NCI-H2171 treated with DMSO at 0.1 percent for 48 hours (cell line): ENCODE results near the gene CDH13.

Source experiments
- DNase-seq: peaks from one replicate; lab custom pipeline; 2025; lab: John Stamatoyannopoulos, UW

Gene CDH13

DNA sequence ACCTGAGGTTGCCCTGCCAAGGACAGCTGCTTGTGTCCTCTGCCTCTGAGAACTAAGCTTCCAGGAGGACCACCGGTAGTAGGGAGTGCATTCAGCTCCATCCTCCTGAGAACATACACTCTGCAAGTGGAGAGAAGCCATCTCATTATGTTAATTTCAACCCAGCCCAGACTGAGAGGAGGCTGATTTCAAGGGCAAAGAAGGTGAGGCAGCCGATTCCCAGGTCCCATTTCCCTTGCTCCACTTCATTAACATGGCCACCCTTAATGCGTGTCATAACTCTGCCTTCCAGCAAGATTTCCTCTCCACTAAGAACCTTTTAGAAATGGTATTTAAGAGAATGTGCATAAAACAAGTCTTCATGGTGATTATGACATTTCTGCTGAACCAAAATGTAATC lies 72.5 kb downstream of the CDH13 start:
- DNase-seq: no peak

DNA sequence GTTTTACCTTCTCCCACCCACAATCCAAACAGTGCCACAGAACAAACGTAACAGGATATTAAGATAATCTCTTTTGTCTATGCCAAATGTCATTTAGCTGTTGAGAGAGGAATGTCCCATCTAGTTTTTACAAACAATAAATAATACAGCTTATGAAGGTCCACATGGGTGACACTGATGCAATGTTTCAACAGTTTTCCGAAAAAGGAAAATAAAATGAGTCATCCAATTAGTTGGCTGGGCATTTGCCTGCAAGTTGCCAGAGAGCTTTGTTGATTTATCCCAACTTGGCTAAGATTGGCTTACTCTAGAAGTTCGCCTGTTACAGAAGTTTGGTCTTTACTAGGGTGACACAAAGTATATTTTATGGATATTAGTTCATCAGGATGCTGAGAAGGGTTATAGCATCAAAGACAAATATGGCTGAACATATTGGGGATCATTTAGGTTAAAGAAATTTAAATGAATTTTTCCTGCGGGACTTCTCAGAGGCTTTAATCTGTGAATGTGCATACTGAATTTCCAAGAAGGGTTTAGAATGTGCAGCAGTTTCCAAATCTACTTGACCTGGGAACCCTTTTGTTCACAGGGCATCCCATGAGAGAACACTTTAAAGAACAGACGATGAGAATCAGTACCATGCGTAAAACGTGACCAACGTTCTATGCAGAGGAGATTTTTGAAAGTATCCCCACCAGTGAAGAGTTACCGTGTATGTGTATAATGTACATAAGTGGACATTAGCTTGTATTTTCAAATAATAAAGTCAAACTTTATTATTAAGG lies 73.1 kb downstream of the CDH13 start:
- no peak for DNase-seq

DNA sequence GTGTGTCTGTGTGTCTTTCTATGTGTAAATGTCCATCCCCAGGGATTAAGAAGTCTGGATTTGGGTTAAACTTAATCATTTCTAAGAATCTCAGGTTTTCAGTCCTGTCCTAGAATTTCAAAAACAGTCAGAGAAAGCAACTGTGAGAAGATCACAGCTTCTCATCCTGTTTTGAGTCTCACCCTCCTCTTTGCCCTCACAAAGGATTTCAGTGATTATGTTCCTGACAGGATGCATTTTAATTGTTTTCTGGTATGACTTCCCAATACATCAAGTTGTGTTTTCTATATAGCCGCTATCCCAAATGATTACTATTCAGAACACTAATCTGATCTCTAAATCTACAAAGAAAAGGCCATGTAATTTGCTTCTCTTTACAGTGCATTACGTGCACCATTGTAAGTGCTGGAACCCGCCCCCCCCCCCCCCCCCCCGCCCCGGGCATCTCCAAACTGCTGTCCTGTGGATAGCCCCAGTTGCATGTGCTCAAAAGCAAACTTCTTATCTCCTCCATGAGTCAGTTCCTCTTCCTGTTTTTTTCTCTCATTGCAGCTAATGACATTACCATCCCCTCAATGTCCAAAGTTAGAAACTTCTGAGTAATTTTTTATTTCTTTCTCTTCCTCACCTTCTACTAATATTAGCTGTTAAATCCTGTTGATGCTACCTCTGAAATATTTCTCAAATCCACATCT lies 73.9 kb downstream of the CDH13 start:
- no peak for DNase-seq

DNA sequence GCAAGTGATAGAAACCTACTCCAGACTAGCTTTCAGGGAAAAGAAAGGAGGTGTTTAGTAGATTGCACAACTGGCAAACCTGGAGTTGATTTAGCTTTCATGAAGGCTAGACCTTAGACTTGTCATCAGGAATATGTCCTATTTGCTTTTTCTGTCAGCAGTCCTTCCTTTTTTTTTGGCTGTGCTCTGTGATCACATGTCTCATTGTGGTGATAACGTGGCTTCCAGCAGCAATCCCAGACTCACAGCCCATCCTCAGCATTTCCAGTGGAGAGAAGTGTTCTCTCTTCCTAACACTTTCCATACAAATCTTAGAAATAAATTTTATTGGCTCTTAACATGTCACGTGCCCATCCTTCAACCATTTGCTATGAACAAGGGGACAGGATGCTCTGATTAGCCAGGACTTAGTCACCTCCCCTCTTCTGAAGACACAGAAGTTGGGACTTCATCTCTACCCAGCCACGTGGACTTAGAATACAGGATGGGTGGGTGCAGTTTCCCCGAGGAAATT lies 74.7 kb downstream of the CDH13 start:
- no peak for DNase-seq

DNA sequence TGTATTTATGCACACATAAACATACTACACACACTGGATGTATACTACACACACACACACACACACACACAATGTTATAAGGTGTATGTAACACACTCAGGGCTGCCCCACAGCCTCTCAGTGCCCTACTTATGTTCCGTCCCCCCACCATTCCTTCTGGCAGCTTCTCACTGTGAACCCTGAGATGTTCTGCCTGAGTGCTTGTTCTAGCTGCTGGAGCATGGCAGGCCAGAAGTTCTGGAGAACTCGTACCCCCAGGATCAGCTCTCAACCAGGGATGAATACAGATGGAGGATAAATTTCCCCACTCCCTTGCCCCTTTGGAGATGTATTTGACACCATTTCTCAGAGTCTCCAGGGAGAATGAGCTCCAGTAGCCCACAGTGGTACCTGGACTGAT lies 76.4 kb downstream of the CDH13 start:
- DNase-seq: no peak

DNA sequence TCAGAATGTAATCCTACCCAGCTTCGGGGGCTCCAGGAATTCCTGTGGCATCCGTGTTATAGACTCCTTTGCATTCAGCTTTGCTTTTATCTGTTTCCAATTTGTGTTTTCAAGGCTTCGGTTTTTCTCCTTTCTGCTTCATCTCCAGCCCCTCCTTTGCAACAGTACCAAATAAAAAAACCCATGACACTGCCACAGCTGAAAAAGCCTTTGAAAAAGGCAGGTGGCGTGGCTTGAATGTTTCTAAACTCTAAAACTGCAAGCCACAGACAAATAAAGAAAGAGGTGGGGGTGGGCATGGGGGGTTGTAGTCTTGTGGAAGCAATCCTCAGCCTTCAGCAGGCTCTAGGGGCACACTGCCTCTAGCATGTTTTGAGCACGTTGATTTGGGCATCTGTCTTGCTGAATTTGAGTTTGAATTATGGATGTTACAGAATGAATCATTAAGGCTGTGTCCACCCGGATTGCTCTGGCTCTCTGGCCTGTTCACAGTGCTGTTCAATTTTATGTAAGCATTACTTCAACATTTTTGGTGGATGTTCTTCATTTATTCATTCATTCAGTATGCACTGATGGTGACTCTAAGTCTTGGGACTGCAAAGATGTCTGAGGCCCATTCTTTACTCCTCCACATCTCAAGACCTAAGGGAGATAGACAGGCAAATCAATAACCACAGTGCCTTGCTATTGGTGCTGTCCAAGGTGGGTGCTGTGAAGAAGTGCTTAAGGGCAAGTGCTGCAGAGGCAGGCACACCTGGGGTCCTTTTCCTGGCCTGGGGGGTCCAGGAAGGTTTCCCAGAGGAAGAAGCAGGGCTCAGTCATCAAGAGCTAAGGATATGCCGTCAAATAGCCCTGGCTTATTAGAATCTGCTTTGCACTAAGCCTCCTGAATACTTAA lies 77.4 kb downstream of the CDH13 start:
- DNase-seq: no peak

DNA sequence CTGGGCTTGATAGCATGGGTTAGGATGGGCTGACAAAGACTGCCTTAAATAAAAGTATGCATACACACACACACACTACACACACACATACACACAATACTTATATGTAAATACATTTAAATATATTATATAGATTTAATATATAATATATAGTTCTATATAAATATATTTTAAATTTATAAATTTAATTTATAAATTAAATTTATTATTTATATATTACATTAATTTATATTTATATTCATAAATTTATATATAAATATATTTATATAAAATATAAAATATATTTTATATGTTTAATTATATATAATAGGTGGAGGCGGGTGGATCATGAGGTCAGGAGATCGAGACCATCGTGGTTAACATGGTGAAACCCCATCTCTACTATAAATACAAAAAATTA lies 83.2 kb downstream of the CDH13 start:
- DNase-seq: no peak

DNA sequence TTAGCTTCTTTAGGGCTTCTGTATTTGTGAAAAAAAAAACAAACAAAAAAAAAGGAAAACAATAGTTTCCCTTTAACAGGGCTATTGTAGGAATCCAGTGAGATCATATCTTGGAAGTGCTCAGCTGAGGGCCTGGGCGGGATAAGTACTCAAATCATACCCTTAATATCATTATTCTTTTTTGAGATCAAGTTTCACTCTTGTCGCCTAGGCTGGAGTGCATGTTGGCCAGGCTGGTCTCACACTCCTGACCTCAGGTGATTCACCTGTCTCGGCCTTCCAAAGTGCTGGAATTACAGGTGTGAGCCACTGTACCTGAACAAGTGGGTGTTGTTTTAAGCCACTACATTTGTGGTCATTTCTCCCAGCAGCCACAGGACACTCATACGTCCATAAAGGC lies 87.0 kb downstream of the CDH13 start:
- DNase-seq: no peak

DNA sequence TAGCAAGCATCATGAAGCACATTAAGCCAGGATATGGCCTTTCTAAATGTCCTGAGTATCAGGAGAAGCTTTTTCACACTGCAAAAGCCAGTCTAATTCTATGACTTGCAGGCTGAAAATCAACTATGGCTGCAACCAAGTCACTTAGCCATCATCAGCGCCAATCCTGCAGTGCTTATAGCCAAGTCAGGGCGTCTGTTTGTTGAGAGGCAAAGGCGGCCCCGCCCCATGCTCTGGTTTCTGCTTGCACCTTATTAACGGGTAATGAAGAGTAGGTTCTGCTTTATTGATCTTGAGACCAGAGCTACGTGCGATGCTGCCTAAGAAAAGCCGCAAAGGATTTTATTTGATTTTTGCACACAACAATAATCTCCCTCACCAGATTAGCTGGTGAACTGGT lies 88.4 kb downstream of the CDH13 start:
- DNase-seq: no peak

DNA sequence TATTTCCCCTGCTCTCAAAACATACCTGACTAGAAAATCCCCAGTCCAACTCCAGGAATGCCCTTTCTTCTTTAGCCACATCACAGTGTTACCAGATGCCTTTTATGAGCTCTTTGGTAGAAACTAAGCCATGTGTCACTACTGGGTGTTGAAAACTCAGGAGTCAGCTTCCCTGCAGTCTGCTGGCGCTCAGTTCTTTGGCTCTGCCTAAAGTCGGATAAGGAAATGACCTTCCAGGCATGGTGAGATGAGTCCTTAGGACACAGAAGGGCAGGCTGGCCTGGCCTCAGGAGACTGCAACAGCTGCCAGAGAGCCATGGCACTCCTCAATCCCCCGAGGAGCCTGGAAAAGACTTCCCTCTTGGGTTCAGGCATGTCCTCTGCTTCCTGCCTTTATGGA lies 89.1 kb downstream of the CDH13 start:
- no peak for DNase-seq

DNA sequence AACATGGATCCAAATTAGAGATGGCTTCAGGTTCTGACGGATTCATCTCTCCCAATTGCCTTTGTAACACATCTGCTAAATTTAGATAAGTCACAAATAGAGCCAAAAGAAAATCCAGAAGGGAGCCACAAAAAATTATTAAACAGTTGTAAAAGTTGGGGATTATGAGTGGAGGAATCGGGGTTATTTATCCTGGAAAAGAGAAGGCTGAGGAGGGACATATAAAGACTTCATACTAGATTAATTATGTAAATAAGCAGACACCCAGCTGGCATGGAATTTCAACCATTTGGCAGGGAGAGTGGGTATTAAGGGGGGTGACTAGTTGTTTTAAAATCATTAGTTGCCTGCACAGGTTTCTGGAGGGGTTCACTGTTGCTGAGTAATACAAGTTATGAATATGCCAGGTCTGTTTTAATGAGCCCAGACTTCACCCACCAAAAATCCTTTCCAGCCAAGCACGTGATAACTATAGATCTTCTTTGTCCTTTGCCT lies 89.6 kb downstream of the CDH13 start:
- DNase-seq: no peak

DNA sequence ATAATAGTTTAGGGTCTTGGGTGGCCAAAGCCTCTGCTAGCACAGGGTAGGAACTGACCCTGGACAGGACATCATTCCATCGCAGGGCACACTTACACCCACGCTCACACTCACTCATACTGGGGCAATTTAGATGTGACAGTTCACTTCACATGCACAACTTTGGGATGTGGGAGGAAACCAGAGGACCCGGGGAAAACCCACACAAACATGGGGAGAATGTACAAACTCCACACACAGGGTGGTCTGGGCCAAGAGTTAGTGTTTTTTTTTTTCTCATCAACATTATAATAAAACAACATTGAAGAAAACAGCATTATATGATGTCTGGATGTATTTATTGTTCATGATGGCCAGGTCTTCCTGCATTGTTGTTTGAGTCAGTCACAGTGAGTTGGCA lies 93.6 kb downstream of the CDH13 start:
- DNase-seq: no peak

DNA sequence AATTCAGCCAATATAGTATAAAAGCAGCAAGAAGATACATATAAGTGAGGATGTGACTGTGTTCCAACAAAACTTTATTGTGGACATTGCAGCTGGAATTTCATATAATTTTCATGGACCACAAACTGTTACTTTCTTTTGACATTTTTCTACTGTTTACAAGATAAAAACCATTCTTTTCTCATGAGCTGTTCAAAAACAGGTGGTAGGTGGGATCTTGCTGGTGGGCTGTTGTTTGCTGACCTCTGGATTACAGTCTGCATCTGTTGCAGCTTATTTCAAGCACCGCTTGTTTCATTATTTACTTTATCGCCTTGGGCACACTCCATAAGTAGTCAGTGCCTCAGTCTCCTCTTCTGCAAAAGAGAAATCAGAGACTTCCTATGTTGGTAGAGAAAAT lies 99.5 kb downstream of the CDH13 start:
- DNase-seq: no peak

DNA sequence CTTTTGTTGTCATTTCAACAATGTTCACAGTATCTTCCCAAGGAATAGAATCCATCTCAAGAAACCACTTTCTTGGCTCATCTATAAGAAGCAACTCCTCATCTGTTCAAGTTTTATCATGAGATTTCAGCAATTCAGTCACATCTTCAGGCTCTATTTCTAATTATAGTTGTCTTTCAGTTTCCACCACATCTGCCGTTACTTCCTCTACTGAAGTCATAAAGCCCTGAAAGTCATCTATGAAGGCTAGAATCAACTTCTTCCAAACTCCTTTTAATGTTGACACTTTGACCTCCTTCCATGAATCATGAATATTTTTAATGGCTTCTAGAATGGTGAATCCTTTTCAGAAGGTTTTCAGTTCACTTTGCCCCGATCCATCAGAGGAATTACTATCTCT lies 102.1 kb downstream of the CDH13 start:
- no peak for DNase-seq

DNA sequence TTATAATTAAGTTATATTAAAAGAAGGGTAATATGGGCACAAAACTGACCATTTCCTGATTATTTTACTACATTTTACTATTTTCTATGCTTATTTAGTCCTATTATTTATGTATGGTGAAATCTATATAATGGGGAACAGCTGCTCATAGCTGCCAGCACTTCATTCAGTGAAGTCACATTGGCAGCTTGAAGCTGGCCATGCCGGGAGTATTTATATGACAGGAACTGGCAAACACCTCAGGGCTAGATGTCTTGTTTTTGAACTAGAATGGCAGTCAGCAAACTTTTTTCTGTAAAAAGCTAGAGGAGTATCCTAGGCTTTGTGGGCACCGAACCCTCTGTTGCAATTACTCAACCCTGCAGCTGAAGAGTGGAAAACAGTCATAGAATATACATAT lies 104.1 kb downstream of the CDH13 start:
- no peak for DNase-seq

DNA sequence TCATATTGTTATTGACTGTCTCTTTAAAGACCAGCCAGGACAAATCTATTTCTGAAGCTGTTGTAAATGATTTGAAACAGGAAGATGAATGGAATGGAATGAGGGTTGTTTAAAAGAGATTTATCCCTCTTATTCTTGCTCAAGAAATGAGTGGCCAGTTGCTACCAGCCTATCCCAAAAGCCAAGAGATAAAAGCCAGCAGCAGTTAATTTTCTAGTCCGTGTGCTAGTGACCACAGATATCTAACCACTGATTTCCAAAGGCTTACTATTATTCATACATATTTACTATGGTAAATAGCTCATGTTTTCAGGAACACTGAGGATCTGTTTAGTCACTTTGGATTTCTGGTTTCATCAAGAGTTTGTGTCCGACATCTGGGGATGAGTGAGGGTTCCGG lies 105.7 kb downstream of the CDH13 start:
- DNase-seq: no peak

DNA sequence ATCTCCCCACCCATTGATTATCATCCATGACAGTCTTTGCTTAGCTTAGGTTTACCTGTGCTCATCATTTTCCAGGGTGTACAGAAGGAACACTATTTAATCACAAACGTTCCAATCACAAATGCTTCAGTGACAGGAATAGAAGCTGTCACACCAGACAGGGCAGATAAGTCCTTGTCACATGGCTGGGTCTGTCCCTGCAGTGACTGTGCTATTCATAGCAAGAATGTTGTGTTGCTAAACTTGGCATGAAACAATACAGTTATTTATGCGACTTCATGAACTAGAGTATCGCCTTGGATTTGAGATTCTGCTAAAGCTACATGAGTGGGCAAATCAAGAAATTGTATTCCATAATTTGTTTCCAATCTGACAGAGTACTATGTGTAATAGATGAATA lies 108.4 kb downstream of the CDH13 start:
- no peak for DNase-seq

DNA sequence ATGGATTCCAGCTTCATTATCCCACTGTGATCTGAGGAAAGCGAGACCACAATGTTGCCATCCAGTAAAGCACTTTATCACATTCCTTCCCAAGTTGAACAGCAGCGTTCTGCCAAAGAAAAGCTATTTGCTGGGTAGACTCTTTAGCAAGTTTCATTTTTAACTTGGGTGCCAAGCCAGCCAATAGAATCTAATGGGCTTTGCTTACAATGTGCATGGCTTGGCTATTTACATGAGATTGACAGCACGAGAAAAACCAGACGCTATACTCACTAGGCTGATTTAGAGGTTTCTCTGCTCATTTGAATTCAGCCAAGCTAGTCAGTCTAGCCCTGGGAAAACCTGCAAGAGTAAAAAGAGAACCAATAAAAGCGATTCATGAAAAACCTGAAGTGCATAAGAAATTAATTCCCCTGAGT lies 108.9 kb downstream of the CDH13 start:
- no peak for DNase-seq

DNA sequence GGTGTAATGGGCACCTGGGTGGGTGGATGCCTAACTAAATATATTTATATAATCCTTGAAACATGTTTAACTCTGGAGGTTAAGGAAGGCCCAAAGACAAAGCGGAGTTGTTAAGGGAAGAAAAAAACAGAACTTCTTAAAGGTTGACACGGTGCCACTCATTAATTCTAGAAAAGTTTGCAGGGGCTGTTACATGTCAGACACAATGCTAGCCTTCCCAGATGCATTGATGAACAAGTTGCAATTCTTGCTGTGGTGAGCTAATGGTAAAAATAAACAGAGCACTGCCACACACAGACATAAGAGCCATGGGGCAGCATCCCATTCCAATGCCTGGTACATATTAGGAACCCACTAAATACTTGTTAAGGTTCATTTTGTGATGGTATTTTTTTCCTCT lies 109.5 kb downstream of the CDH13 start:
- no peak for DNase-seq

DNA sequence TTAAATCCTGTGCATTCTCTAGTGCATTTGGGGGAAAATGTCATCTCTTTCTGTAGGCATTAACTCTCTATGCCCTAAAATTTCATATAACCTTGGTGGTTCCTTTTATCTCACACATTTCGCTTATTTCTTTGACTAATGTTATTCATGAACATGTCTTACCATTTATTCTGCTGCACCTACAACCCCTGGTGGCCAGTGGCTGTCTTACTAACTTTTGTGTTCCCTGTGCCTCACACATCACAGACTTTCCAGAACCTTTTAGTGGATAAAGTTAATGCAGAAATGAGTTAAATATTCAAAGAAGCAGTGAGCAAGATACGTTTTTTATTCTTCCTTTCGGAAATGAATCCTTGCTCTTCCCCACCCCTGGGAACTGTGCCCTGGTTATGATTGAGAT lies 111.9 kb downstream of the CDH13 start:
- no peak for DNase-seq

DNA sequence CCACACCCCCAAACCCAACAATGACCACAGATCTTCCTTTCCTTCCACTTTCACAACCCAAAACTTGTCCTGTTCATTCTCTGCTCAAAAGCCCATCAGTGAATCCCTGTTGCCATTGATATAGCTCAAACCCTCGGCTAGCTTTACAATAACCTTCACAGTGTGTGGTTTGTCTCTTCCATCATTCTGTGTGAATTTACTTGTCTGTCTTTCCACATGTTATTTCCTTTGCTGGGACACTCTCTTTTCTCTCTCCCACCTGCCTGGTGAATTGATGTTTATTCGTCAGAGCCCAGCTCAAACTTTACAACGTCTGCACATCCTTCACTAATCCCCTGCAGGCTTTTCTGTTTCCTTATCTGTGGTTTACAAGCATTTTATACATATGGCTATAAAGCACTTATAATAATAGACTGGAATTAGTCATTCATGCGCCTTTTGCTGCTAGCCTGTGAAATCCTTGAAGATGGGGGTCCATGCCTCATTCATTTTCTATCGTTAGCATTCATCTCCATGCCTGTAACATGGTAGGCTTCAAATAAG lies 114.4 kb downstream of the CDH13 start:
- no peak for DNase-seq

DNA sequence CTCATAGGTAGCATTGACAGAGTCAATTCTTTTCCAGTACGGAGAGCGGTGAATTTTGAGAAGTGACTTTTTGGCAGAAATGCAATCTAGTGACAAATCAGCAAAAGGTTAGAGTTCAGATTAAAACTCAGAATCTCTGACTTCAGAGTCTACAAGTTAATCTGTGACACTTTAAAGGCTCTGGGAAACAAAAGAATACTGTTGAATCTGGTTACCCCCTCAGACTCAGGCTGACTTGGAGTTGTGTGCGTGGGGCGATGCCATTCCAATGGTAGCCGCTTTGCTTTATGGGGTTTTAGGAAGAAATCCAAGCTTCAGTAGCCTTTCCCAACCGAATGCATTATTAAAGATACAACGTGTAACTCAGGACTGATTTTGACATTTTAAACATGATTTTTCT lies 118.2 kb downstream of the CDH13 start:
- no peak for DNase-seq
